Peyer's patch (tissue), 4 donors: ENCODE data around the gene TNFRSF18. TPM values are rescaled to one million over a fixed set of nuclear protein-coding genes. Genes with fewer than 3 reads are reported as not detected.
A peak's percentile ranks its signal among the peaks of the same experiment; 100 is the strongest.
"Not testable (repeated sequence)": the region's sequence is repeated elsewhere in the genome, so short reads cannot be mapped to it uniquely, and the experiment has no call there.

ENCODE experiments used
- DNase-seq, 3 donors: peaks; one replicate each; pipeline ENCODE4 v3.0.0-alpha.2; 2017 to 2019
- H3K27ac ChIP-seq, 4 donors: fragments of 200-600 bp; sonication (generic); one replicate each; pipeline ENCODE4 v1.5.1; 2016 to 2019
- H3K27me3 ChIP-seq, 2 donors: fragments of 200-600 bp; sonication (generic); one replicate each; pipeline ENCODE4 v1.5.1; 2019
- H3K36me3 ChIP-seq, 3 donors: fragments of 200-600 bp; sonication (generic); one replicate each; pipeline ENCODE4 v1.5.1; 2016 to 2019
- H3K4me1 ChIP-seq, 4 donors: fragments of 200-600 bp; sonication (generic); one replicate each; pipeline ENCODE4 v1.5.1; 2016 to 2019
- H3K4me3 ChIP-seq, 4 donors: fragments of 200-600 bp; sonication (generic); 1 replicate in 3 of 4; 2 replicates in 1 of 4; pipeline ENCODE4 v1.5.1; 2016 to 2019; ENCODE audit warnings: mild to moderate bottlenecking in 1 of 4
- H3K9me3 ChIP-seq, 4 donors: fragments of 200-600 bp; sonication (generic); one replicate each; pipeline ENCODE4 v1.5.1; 2016 to 2019; ENCODE audit warnings: mild to moderate bottlenecking in 1 of 4
- POLR2A ChIP-seq, 2 donors: fragments of 450-650 bp; IDR thresholded peaks; one replicate each; pipeline ENCODE4 v1.5.1; 2017; ENCODE audit warnings: antibody characterized with exemption in 2 of 2, mild to moderate bottlenecking in 2 of 2, moderate library complexity in 2 of 2
- total RNA-seq, 4 donors: library from RNA; depleted of rRNA; stranded (reverse); fragments of >200 nt; gene quantifications; one replicate each; pipeline ENCODE4 v1.1.0, GENCODE V29; 2016
- TF ChIP-seq, protein P1 (sequence below), 6 experiments: fragments of 450-650 bp in 4 of 6; fragments of 200-600 bp in 2 of 6; sonication (generic) in 1 of 6; IDR thresholded peaks; one replicate each; pipeline ENCODE4 v1.5.1; 2017 to 2019; ENCODE audit warnings: antibody characterized with exemption in 6 of 6, mild to moderate bottlenecking in 3 of 6, moderate library complexity in 1 of 6

The TNFRSF18 gene
- total RNA-seq, 4 donors from 2014 or later: 0.70 to 38.0 (median 3.2) TPM; not detected in 1

DNA sequence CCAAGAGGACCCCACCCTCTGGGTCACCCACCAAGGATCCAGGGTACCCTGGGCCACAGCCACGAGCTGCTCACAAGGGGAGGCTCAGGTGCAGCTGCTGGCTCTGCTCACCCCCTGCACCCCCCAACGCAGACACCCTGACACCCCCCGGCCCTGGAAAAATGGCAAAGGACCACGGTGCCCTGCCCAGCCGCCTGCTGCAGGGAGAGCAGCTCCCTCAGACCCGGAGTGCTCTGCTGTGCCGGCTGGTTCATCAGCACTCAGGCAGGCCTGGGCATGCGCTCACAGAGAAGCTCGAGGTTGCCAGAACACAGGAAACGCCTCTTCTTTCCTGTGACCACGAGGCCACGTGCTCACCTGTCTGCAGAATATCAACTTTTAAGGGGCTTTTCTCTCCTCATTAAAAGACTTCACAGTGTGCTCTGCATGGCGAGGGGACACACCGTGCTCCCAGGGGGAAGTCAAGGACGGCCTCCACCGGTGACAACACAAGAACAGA lies 44.4 kb upstream of the TNFRSF18 start:
- peak in 2 of 3 donors; percentile 68 to 75 for DNase-seq
- Histone ChIP-seq H3K4me3 (no peak overlapping the region), H3K4me1 (peaks cover 0 to 16% (median 10%) of the 10 kb centered on the region in 4 donors), H3K9me3 (no peaks in the 10 kb centered on the region), H3K27ac (peak overlapping the region in 2 of 4 donors; percentile 16 to 48), H3K27me3 (peaks cover 0 to 15% of the 10 kb centered on the region in 2 donors), H3K36me3 (peaks cover 0 to 33% (median 0%) of the 10 kb centered on the region in 3 donors)
- TF ChIP-seq, protein P1, sequence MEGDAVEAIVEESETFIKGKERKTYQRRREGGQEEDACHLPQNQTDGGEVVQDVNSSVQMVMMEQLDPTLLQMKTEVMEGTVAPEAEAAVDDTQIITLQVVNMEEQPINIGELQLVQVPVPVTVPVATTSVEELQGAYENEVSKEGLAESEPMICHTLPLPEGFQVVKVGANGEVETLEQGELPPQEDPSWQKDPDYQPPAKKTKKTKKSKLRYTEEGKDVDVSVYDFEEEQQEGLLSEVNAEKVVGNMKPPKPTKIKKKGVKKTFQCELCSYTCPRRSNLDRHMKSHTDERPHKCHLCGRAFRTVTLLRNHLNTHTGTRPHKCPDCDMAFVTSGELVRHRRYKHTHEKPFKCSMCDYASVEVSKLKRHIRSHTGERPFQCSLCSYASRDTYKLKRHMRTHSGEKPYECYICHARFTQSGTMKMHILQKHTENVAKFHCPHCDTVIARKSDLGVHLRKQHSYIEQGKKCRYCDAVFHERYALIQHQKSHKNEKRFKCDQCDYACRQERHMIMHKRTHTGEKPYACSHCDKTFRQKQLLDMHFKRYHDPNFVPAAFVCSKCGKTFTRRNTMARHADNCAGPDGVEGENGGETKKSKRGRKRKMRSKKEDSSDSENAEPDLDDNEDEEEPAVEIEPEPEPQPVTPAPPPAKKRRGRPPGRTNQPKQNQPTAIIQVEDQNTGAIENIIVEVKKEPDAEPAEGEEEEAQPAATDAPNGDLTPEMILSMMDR (IDR thresholded peaks at IDR 0.05): no peak
- no peak for TF ChIP-seq POLR2A (IDR thresholded peaks at IDR 0.05)

- DNase-seq, H3K4me3 ChIP-seq, H3K9me3 ChIP-seq: not testable (repeated sequence)
Observed at GRCh38 chr1:1248009-1248913, 41.9 kb upstream of the TNFRSF18 start.

GRCh38 chr1:1247341-1247913 lies 41.0 kb upstream of the TNFRSF18 start:
- Histone ChIP-seq H3K9me3 (no peaks in the 10 kb centered on the region), H3K4me1 (peaks cover 0 to 16% (median 10%) of the 10 kb centered on the region in 4 donors)
- DNase-seq: no peak

More at GRCh38 chr1:1248009-1248913, 41.9 kb upstream of the TNFRSF18 start:
- not testable (repeated sequence) for H3K27ac ChIP-seq, H3K36me3 ChIP-seq
- peaks cover 0 to 16% (median 10%) of the 10 kb centered on the region in 4 donors for H3K4me1 ChIP-seq
- H3K27me3 ChIP-seq: peaks cover 0 to 21% of the 10 kb centered on the region in 2 donors

GRCh38 chr1:1246577-1247340 lies 40.4 kb upstream of the TNFRSF18 start, which contains the start of gene C1QTNF12:
C1QTNF12 (minus strand) TSS chr1:1246722; CDS start chr1:1246690, 32 bp downstream.
- no peaks in the 10 kb centered on the region for H3K36me3 ChIP-seq
- no peak for DNase-seq
- no peak within 1 kb of the TSS for H3K27ac ChIP-seq
- peak within 1 kb of the TSS in 1 of 4 donors; percentile 22 for H3K4me3 ChIP-seq
- TF ChIP-seq POLR2A (IDR thresholded peaks at IDR 0.05): no peak
- TF ChIP-seq, protein P1 (IDR thresholded peaks at IDR 0.05): no peak
- peaks cover 0 to 21% of the 10 kb centered on the region in 2 donors for H3K27me3 ChIP-seq
- peaks cover 0 to 16% (median 10%) of the 10 kb centered on the region in 4 donors for H3K4me1 ChIP-seq
- no peaks in the 10 kb centered on the region for H3K9me3 ChIP-seq

More at GRCh38 chr1:1247341-1247913, 41.0 kb upstream of the TNFRSF18 start:
- TF ChIP-seq POLR2A (IDR thresholded peaks at IDR 0.05): no peak
- TF ChIP-seq, protein P1 (IDR thresholded peaks at IDR 0.05): no peak
- no peak overlapping the region for H3K4me3 ChIP-seq
- no peak overlapping the region for H3K27ac ChIP-seq
- H3K27me3 ChIP-seq: peaks cover 0 to 21% of the 10 kb centered on the region in 2 donors
- peaks cover 0 to 2% (median 0%) of the 10 kb centered on the region in 3 donors for H3K36me3 ChIP-seq

DNA sequence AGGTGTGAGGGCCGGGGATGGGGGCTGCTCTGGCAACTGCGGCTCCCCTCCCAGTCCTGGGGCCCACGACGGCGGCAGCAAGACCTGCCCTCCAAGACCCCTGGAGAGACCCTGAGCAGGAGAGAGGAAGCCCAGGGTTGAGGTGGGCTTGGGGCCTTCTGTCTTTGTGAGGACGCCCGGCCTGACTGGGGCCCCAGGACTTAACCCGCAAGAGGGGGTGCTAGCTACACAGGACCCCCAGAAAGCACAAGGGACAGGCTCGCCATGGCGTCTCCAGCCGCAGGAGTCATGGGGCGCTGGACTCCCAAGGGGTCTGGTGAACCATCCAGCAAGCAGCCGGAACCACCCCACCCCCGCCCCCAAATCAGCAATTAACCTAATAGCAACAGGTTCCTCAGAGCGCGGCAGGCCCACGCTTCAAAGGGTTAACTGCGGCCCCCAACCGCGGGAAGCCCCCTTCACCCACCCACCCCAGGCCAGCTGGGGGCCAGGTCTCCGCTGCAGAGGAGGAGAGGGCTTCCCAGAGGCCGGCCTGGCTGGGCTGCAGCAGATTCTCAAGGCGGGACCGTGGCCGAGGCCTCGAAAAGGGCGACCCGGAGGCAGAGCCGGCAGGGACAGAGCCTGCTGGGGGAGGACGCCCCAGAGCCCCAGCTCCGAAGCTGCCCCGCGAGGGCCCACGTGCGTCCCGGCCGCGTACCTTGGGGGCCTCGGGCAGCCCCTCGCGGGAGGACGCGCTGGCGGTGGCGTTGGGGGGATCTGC lies 39.6 kb upstream of the TNFRSF18 start:
- Histone ChIP-seq H3K9me3 (no peaks in the 10 kb centered on the region), H3K4me1 (peaks cover 0 to 13% (median 8%) of the 10 kb centered on the region in 4 donors), H3K36me3 (no peaks in the 10 kb centered on the region), H3K4me3 (peak overlapping the region in 1 of 4 donors; percentile 22), H3K27ac (no peak overlapping the region), H3K27me3 (peaks cover 0 to 21% of the 10 kb centered on the region in 2 donors)
- DNase-seq: no peak
- TF ChIP-seq POLR2A (IDR thresholded peaks at IDR 0.05): no peak
- TF ChIP-seq, protein P1 (IDR thresholded peaks at IDR 0.05): no peak
